Neutrophil (primary cell): ENCODE results near the gene EPB41L4A.
"Not testable (repeated sequence)": the region's sequence is repeated elsewhere in the genome, so short reads cannot be mapped to it uniquely, and the experiment has no call there.

Source experiments
- H3K27ac ChIP-seq: fragments of 200-600 bp; sonication (generic); 2 replicates; pipeline ENCODE4 v1.5.1; 2016; ENCODE audit warnings: mild to moderate bottlenecking, moderate library complexity
- H3K27me3 ChIP-seq: fragments of 200-600 bp; sonication (generic); 2 replicates; pipeline ENCODE4 v1.6.0; 2016; ENCODE audit warnings: mild to moderate bottlenecking
- H3K36me3 ChIP-seq: fragments of 200-600 bp; sonication (generic); 2 replicates; pipeline ENCODE4 v1.5.1; 2017
- H3K4me1 ChIP-seq, 2 experiments: fragments of 200-600 bp in 1 of 2; sonication (generic) in 1 of 2; 1 replicate in 1 of 2; 2 replicates in 1 of 2; pipeline versions ENCODE4 v1.5.1 to v1.6.1; 2013 to 2016; ENCODE audit warnings: low read depth in 1 of 2, low read length in 1 of 2, mild to moderate bottlenecking in 1 of 2, moderate library complexity in 1 of 2; ENCODE audit not compliant: control insufficient read depth in 1 of 2, insufficient read depth in 1 of 2
- H3K4me3 ChIP-seq, 2 experiments: fragments of 200-600 bp in 1 of 2; sonication (generic) in 1 of 2; 1 replicate in 1 of 2; 2 replicates in 1 of 2; pipeline ENCODE4 v1.5.1; 2013 to 2016; ENCODE audit warnings: low read depth in 1 of 2, low read length in 1 of 2, mild to moderate bottlenecking in 1 of 2, moderate library complexity in 1 of 2
- H3K9me3 ChIP-seq: fragments of 200-600 bp; sonication (generic); 2 replicates; pipeline ENCODE4 v1.5.1; 2016
- TF ChIP-seq, protein P1 (sequence below): fragments of 200-600 bp; sonication (generic); IDR thresholded peaks from 2 replicates; pipeline ENCODE4 v1.5.1; 2016; ENCODE audit warnings: antibody characterized with exemption

Gene EPB41L4A

DNA sequence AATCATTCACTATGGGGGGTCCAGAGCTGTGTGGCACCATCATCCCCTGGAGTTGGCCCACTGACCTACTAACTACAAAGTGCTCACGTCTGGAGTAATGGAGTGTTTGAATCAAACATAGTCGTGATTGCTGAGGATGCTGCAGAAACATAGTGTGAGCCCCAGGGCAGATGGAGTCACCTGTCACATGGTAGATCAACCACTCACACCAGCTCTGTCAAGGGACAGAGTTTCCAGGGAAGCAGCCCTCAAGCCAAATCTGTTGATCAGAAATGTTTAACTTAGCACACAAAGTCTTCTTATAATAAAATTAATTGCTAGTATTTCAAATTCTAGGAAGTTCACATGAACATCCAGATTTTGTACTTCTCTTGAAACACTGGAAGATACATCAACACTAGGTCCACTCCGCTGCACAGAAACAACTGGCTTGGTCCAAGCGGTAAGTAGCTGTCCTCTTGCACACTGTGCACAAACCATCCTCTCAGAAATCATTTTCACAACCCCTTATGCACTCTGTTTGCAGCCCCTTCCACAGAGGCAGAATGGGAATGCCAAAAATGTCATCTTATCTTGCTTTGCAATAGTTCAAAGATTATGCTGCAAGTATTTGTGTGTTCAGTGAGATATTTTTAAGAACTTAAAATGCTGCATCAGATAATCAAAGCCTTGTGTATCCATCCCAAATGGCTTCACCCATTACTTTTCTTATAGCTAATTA lies 191.0 kb downstream of the EPB41L4A start:
- Histone ChIP-seq H3K4me3 (no peak overlapping the region), H3K27me3 (no peaks in the 10 kb centered on the region), H3K9me3 (no peaks in the 10 kb centered on the region), H3K36me3 (no peaks in the 10 kb centered on the region), H3K4me1 (no peaks in the 10 kb centered on the region), H3K27ac (no peak overlapping the region)
- TF ChIP-seq, protein P1, sequence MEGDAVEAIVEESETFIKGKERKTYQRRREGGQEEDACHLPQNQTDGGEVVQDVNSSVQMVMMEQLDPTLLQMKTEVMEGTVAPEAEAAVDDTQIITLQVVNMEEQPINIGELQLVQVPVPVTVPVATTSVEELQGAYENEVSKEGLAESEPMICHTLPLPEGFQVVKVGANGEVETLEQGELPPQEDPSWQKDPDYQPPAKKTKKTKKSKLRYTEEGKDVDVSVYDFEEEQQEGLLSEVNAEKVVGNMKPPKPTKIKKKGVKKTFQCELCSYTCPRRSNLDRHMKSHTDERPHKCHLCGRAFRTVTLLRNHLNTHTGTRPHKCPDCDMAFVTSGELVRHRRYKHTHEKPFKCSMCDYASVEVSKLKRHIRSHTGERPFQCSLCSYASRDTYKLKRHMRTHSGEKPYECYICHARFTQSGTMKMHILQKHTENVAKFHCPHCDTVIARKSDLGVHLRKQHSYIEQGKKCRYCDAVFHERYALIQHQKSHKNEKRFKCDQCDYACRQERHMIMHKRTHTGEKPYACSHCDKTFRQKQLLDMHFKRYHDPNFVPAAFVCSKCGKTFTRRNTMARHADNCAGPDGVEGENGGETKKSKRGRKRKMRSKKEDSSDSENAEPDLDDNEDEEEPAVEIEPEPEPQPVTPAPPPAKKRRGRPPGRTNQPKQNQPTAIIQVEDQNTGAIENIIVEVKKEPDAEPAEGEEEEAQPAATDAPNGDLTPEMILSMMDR = no peak

DNA sequence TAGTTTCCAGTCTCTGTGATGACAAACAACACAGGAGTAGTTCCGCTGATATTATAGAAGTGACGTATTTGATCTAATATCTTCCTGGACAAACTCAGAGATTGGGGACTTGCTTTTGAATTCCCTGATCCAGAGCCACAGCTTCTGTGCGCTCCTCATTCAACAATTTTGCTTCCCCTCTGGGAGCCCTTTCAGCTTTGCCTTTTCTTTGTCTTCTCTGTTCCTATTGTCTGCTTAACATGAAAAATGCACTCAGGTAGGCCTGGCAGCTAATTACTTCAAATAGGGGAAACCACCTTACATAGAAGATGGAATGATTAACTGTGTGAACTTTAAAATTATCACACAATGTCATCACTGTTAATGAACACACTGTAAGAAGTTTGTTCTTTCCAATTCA lies 192.9 kb downstream of the EPB41L4A start:
- no peaks in the 10 kb centered on the region for H3K4me1 ChIP-seq
- no peaks in the 10 kb centered on the region for H3K27me3 ChIP-seq
- TF ChIP-seq, protein P1 = no peak
- H3K27ac ChIP-seq = no peak overlapping the region
- no peak overlapping the region for H3K4me3 ChIP-seq
- H3K36me3 ChIP-seq = no peaks in the 10 kb centered on the region
- H3K9me3 ChIP-seq = no peaks in the 10 kb centered on the region

DNA sequence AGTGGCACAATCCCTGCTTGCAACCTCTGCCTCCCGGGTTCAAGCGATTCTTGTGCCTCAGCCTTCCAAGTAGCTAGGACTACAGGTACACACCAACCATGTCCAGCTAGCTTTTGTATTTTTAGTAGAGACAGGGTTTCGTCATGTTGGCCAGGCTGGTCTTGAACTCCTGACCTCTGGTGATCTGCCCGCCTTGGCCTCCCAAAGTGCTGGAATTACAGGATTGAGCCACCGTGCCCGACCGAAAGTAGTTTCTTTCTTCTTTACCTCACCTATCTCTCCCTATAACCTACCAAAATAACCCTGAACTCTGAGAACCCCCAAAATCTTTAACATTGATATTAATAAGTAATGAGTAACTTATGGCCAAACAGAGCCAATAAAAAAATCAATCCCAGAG lies 196.1 kb downstream of the EPB41L4A start:
- H3K4me1 ChIP-seq, H3K4me3 ChIP-seq: not testable (repeated sequence)

DNA sequence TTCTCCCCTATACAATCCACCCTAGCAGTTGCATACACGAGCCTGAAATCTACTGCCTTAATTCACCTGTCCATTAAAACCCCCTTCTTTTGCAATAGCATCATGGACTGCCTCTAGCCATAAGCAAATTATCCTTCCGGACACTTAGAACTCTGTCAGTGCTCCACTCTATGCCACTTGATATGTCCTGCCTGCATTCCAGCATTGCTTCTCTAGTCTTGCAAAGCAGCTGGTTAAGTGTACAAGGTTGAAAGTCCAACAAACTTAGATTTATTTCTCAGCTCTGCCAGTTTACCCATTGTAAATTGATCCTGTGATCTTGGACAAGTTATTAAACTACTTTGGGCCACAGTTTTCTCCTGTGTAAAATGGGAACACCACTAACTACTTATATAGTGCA lies 197.9 kb downstream of the EPB41L4A start:
- H3K9me3 ChIP-seq = no peaks in the 10 kb centered on the region
- no peaks in the 10 kb centered on the region for H3K4me1 ChIP-seq
- H3K4me3 ChIP-seq = no peak overlapping the region
- TF ChIP-seq, protein P1 = no peak
- peaks cover 11% of the 10 kb centered on the region for H3K27me3 ChIP-seq
- H3K27ac ChIP-seq = no peak overlapping the region
- H3K36me3 ChIP-seq = no peaks in the 10 kb centered on the region

More for the DNA sequence above, 196.1 kb downstream of the EPB41L4A start:
- H3K27me3 ChIP-seq = peaks cover 11% of the 10 kb centered on the region
- not testable (repeated sequence) for H3K27ac ChIP-seq, H3K9me3 ChIP-seq, H3K36me3 ChIP-seq

DNA sequence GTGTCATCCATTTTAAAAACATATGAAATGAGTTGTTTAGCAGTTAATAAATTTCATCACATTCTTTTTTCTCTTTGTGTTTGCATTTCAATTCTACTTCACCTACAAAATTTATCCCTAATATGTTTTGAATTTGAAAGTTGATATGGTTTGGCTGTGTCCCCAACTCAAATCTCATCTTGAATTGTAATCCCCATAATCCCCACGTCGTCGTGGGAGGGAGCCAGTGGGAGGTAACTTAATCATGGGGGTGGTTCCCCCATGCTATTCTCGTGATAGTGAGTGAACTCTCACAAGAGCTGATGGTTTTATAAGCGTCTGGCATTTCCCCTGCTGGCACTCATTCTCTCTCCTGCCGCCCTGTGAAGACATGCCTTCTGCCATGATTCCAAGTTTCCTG lies 200.1 kb downstream of the EPB41L4A start:
- no peaks in the 10 kb centered on the region for H3K9me3 ChIP-seq
- no peak overlapping the region for H3K27ac ChIP-seq
- no peaks in the 10 kb centered on the region for H3K36me3 ChIP-seq
- no peaks in the 10 kb centered on the region for H3K4me1 ChIP-seq
- peaks cover 15% of the 10 kb centered on the region for H3K27me3 ChIP-seq
- TF ChIP-seq, protein P1 = no peak
- no peak overlapping the region for H3K4me3 ChIP-seq

- TF ChIP-seq, protein P1 = no peak
- H3K27ac ChIP-seq = no peak overlapping the region
- no peak overlapping the region for H3K4me3 ChIP-seq
- H3K27me3 ChIP-seq = peaks cover 15% of the 10 kb centered on the region
- H3K36me3 ChIP-seq = no peaks in the 10 kb centered on the region
- no peaks in the 10 kb centered on the region for H3K4me1 ChIP-seq
- H3K9me3 ChIP-seq = no peaks in the 10 kb centered on the region
Observed at GRCh38 chr5:112217843-112218579, 201.1 kb downstream of the EPB41L4A start.
